Stimulated activated CD8-positive, alpha-beta memory T cell treated with anti-CD3 and anti-CD28 coated beads, Interleukin-7, amount 100 ng/mL, for 48 hours (primary cell): ENCODE results near the gene TPRN.

Source experiments
- DNase-seq, 2 donors: peaks; one replicate each; pipeline ENCODE4 v3.0.0-alpha.2; 2020; ENCODE audit warnings: low read depth in 1 of 2; ENCODE audit errors: extremely low read depth in 1 of 2

TPRN gene

DNA sequence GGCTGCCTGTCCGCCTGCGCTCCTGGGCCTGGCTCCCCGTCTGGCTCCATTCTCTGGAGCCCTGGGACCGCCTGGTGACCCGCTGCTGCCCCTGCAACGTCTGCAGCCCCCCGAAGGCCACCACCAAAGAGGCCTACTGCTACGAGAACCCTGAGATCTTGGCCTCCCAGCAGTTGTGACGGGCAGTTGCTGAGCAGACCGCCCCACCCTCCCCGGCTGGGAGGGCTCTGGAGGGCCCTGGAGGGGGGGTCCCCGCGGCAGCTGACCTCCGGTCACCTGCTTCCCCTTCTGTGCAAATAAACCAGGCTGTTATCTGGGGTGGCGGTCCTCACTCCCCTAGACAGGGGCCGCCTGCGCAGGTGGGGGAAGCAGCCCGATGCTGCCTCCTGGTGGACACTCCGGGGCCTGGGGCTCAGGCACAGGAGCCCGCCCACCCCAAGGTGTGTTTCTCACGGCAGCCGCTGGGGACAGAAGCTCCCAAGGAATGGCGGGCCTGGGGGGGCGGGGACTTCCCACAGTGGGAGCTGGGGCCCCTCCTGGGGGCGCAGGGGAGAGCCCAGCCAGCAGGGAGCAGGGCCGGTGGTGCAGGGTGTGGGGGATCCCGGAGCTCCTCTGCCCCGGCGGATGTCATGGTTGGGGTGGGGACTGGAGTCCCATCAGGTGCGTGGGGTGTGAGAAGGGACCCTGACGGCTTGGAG lies 35.8 kb upstream of the TPRN start:
- peak; percentile 83 to 89 for DNase-seq

DNA sequence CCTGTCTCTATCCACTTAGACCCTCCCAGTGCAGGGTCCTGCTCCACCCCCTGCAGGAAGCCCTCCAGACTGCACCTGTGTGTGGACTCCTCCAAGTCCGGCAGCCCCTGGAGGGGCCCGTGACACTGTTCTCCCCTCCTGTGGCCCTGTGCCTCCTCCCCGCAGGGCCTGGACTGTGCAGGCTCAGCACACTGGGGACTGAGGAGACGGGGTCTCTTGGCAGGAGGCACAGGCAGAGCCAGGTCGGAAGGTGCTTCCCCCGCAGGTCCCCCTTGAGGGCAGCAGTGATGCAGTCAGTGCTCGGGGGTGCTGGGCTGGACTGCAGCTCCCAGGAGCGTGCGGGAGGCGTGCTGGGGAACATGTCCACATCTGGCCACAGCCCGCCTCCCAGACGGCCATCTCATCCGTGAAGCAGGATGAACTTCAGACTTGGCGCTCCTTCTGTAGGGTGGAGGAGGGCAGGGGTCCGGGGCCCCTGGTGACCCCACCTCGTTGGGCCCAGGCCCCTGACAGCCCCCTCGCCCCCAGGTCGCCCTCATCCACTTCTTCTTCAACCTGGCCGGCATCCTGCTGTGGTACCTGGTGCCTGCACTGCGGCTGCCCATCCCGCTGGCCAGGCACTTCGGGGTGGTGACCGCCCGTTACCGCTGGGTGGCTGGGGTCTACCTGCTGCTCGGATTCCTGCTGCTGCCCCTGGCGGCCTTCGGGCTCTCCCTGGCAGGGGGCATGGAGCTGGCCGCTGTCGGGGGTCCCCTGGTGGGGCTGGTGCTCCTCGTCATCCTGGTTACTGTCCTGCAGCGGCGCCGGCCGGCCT lies 35.1 kb upstream of the TPRN start:
- DNase-seq, result no peak

DNA sequence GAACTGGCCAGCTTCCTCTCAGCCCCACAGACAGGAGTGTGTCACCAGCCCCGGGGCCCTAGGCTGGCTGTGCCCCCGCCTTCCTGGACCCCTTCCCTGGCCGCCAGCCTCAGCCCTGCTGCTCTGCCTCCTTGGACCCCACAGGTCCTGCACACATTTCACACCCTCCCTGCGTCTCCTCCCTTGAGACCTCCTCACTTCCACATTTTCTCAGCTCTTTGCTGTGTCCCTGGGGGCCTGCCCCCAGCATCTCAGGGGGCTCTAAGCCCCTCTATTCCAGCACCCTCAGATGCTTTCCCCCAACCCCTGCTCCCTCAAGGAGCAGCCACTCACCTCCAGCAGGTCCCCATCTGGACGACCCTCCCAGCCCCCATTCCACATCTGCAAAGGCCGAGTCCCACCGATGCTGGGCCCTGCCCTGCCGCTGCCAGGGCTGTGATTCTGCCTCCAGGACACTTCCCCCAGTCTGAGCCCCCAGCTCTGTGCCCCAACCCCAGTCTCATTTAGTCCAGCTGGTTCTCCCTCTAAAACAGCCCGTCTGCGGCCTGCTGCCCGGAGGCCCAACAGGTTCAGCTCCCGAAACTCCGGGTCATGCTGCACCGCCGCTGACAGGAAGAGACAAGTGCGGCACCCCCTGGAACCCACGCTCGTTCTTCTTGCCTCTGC lies 34.4 kb upstream of the TPRN start:
- DNase-seq, result no peak

DNA sequence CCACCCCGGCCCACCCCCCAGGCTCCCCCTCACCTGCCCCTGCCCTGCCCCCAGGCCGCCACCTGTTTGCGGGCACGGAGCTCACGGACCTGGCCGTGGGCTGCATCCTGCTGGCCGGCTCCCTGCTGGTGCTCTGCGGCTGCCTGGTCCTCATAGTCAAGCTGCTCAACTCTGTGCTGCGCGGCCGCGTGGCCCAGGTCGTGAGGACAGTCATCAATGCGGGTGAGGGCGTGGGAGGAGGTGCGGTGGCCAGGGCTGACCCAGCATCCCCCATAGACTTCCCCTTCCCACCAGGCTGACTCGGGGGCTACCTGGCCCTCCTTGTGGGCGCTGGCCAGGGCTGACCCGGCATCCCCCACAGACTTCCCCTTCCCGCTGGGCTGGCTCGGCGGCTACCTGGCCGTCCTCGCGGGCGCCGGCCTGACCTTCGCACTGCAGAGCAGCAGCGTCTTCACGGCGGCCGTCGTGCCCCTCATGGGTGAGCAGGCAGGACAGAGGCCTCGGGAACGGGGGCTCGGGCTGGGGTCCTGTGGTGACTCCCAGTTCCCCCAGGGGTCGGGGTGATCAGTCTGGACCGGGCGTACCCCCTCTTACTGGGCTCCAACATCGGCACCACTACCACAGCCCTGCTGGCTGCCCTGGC lies 33.6 kb upstream of the TPRN start:
- no peak for DNase-seq

DNA sequence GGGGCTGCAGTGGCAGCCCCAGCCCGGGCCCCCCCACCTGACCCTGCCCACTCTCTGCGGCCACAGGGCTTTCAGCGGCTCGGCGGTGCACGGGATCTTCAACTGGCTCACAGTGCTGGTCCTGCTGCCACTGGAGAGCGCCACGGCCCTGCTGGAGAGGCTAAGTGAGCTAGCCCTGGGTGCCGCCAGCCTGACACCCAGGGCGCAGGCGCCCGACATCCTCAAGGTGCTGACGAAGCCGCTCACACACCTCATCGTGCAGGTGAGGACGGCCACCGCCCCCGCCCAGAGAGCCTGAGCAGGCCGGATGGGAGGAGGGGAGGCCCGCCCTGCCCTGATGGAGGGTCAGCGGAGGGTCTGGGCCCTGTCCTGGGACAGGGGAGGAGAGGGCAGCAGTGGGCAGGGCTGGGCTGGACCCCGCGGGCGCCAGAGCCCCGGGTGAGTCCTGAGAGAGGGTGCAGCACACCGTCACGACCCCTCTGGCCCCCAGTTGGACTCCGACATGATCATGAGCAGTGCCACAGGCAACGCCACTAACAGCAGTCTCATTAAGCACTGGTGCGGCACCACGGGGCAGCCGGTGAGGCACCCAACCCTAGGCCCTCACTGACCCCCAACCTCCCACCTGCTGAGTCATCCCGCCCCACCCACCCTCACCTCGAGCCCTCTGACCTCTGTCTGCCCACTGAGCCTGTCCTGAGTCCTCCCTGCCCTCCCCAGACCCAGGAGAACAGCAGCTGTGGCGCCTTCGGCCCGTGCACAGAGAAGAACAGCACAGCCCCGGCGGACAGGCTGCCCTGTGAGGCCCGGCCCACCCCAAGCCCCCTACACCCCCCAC lies 32.8 kb upstream of the TPRN start:
- no peak for DNase-seq

DNA sequence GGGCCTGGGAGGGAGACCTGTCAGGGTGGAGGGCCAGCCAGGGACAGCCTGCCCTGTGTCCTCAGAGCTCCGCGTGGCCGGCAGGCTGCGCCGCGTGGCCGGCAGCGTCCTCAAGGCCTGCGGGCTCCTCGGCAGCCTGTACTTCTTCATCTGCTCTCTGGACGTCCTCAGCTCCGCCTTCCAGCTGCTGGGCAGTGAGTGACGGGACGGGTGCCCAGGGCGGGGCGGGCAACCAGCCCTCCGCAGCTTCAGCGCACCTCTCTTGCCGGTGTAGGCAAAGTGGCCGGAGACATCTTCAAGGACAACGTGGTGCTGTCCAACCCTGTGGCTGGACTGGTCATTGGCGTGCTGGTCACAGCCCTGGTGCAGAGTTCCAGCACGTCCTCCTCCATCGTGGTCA lies 32.0 kb upstream of the TPRN start:
- DNase-seq, result no peak

DNA sequence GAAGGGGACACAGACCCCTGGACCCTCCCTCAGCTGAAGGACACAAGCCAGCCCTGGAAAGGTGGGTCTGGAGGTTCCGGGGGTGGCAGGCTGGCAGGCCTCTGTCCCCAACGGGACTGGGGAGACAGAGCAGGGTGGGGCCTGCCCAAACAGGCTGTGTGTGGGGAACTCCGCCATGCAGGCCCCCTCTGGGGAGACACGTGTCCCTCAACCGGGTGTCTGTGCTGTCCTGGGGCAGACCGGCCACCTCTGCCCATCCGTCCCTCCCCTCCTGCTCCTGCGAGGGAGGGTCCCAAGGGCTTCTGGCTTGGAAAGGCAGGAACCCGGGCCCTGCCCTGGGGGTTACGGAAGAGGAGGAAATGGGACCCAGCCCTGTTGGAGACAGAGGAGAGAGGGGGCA lies 31.6 kb upstream of the TPRN start:
- no peak for DNase-seq

DNA sequence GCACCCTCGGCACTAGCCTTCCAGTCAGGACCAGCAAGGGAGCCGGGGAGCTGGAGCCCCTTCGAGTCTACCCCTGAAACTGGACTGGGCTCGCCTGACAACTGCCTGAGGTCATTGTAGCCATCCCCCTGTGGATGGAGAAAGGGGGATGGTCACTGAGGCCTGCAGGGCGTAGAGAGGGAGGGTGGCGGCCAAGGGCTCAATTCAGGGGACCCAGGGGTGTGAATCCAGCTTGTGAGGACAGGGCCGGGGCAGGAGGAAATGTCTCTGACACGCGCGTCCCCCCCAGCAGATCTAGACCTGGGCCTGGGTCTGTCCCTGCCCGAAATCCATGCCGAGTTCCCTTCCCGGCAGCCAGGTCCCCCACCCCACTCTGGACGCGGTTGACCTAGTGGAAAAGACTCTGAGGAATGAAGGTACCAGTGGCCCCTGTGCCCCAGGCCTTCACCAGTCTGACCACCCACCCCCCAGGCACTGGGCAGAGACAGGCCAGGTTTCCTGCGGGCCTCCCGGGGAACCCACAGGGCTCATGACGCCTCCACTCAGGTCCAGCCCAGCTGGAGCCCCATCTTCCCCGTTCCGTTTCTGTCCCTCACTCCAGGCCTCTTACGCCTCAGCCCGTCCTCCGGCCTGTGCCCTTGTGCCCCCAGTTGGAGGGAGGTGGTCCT lies 31.0 kb upstream of the TPRN start:
- DNase-seq, result no peak

DNA sequence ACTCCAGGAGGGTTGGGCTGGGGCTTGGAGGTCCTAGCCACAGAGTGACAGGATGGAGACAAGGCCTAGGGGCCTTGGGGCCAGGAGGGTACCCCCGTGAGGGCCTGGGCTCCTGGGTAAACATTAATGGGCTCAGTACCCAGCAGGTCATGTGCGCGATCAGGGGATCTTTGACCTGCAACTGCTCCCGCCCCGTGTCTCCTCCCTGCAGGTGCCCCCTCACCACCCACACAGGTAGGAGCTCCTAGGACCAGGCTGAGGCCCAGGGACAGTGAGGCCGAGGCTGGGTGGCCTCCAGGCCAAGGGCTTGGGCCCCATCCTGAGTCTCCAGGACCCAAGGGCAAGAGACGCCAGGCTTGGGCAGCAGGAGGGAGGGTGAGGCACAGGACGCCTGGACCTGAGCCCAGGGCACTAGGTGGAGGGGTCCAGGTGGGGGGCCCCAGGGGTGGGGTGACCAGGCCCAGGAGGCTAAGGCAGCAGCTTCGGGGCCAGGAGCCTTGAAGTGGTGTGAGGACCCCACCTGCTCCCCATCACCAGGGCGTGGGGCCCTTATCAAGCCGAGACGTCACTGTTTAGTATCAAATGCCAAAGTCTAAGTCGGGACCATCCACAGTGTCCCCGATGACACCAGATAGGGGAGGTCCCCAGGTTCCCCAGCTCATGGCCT lies 30.3 kb upstream of the TPRN start, which contains the start of gene SLC34A3:
Gene SLC34A3, plus strand, starts transcription at position 197 of the 667 bp plus-strand sequence. CDS start 802 bp downstream, outside the sequence.
- DNase-seq, result no peak

DNA sequence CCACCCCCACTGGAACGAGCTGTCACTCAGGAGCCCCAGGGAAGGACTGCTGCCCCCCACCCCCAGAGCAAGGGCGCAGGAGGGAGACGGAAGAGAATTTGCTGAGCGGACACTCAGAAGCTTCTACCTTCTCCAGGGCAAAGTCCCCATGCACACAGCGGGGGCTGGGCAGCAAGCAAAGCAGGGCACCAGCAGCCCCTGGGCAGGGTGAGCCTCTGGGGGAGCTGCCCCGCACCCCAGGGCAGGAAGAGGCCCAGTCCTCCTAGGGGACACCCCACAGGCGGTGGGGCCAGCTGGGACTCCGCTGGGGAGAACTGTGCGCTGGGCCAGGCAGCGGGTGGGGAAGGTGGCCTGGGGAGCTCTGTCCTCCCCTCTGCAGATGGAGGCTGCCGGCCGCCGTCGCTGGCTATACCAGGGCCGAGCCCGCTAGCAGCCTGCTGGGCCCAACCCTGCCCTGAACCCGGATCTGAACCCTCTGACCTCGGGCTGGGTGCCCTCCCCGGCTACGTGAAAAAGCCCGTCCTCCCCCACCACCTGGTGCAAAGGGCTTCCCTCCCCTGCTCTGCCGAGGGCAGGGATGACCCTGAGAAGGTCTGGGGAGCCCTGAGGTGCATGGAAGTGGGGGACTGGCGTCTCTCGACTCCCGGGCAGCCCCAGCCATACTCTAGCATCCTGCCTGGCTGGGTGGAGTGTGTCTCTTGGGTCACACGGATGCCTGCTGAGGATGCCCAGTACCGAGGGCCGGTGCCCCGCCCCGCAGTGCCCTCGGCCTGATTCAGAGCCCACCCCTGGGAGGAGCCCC lies 29.6 kb upstream of the TPRN start:
- DNase-seq, result no peak

DNA sequence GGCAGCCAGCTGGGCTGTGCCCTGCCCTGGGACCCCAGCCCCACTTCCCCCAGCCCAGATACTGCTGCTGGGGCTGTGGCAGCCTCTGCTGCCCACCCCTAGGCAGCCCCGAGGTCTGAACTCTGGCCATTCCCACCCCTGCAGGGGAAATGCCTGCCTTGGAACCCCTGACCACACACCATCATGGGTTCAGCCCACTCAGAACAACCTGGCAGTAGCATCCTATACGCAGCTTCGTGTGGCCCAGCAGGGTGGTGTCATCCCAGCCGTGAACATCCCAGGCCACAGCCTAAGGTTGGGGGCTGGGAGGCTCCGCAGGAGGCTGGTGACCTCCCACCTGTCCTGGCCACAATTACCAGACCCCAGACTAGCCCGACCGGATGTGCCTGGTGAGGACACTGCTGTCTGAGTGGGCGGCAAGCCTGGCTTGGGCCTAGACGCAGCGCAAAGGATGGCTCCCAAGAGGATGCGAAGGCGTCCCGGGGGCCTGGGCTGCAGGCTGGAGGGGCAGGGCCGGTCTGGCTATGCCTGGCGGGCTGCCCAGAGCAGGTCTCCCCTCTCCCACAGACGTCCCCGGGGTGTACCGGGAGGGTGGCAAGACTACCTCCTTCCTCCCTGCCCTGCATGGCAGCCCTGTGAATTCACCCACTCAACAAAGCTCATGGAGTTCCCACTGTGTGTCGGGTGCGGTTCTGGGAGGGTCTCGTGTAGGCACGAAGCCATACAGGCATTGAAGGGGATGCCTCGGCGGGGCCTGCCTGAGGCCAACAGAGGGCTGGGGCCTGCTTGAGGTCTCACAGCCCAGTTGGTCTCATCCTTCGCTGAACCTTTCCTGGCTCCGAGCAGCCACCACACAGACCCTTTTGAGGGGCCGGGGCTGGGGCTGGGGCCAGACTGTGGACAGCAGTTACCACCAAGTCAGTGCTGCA lies 28.7 kb upstream of the TPRN start:
- DNase-seq, result no peak

DNA sequence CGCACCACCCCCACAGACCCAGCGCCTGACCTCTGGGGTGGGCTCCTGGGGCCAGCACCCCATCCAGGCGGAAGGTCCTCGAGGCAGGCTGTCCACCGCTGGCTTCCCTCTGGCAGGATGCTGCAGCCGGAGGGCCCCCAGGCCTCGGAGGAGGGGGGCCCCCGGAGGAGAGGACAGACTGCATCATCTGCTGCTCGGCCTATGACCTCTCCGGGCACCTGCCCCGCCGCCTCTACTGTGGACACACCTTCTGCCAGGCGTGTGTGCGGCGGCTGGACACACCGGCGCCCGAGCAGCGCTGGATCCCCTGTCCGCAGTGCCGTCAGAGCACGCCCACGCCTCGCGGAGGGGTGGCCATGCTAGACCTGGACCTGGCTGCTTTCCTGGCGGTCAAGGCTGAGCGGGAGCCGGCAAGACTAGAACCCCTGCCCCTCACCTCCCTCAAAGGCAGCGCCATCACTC lies 28.0 kb upstream of the TPRN start:
- no peak for DNase-seq

DNA sequence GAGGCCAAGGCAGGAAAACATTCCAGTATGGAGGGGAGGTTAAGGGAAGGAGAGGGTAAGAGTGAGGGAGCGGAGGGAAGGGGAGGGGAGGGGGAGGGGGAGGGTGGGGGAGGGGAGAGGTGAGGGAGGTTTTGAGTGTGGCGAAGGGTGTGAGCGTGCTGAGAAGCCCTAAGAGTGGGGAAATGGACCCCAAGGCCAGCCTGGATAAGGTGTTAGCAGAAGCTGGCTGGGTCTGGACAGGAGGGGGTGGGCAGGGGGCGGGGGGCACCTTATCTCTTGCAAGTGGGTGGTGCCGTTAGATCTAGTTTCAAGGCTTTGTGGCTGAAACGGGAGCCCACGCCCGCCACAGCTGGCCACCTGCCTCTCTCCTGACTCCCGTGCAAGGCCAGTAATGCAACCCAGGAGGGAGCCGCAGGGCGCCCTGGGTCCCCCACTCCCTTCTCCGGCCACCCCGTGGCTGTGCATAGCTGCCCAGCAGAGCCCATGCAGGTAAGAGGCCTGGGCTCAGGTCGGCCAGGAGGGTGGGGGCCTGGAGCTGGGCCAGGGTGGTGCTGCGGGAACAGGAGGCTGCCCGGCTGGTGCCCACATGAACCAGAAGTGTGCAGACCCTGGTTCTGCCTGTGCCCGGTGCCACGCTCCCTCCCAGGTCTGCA lies 27.4 kb upstream of the TPRN start:
- DNase-seq, result no peak

DNA sequence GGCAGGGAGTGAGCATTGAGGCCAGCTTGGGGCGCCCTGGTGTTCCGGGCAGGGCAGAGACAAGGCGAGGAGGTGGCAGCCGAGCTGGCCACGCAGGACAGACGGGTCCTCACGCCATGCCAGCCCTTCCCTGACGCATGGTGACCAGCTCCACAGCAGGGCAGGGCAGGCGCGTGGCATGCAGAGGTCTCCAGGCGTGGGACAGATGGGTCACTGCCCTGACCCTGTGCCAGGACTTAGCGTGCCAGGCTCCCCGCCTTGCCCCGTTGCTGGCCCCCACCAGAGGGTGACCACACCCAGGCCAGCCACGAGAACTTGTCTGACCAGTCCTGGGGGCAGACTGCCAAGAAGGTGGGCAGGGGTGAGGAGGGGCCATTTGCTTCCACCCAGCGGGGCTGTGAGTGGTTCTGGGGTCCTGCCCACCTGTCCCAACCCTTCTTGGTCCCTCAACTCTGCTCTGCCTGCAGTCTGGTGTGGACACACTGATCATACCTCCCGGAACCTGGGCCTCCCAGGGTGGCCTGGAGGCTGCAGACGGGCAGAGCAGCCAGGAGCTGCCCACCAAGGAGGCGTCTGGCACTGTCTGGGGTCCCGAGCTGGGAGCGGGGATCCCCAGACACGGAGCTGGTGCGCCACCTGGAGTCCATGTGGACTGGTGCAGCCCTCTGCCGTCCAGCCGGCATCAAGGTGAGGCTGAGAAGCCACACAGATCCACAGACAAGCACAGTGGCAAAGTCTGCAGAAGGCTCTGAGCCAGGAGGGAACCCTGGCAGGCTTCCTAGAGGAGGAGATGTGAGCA lies 26.7 kb upstream of the TPRN start, which contains the start of gene RNF224:
Gene RNF224, plus strand, starts transcription at position 449 of the 799 bp plus-strand sequence. CDS start 834 bp downstream, outside the sequence.
- DNase-seq, result peak; percentile 61 to 76

DNA sequence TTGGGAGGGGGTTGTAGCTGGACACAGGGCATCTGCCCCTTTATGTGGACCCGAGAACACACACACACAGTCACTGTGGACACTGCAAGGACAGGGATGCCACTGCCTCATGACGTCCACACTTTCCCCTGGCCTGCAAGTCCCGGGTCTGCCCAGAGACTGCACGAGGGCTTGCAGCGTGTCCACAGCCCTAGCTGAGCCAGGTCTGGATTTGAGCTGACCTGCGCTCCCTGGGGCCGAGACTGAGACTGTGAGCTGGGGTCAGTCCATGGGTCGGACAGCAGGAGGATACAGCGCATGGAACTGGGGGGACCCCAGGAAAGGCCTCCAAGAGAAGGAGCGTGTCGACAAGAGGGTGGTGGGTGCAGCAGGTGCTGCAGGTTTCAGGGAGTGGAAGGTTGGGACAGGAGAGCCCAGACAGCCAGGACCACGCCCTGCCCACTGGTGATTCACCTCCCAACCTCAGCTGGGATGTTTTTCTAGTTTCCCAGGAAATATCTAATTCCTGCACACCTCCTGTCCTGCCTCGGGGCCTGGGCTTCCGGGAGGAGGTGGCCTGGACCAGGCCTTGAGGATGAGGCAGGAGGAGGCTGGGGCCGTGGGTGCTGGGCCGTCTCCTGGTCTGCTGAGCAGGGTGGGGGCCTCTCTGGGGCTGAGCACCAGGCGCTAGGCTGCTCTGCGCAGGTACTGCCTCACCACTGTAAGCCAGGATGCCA lies 26.0 kb upstream of the TPRN start:
- no peak for DNase-seq
